SK-N-SH (cell line): Measurements from ENCODE around the gene EFCAB8. TPM values are rescaled to one million over a fixed set of nuclear protein-coding genes. Genes with fewer than 3 reads are reported as not detected.
"Not testable (repeated sequence)": the region's sequence is repeated elsewhere in the genome, so short reads cannot be mapped to it uniquely, and the experiment has no call there.

Experiments used
- CTCF ChIA-PET: fragments of 300-600, 350-600 bp; formaldehyde crosslinking; extraction: SDS; loops from one replicate; lab custom pipeline; 2021; lab: Yijun Ruan, JAX
- POLR2A ChIA-PET: fragments of 350-600 bp; sonication (Branson Sonifier 250); formaldehyde crosslinking; extraction: SDS; loops from one replicate; lab custom pipeline; 2020; ENCODE audit warnings: antibody characterized with exemption, inconsistent platforms; lab: Yijun Ruan, JAX
- DNase-seq: peaks from one replicate; pipeline ENCODE4 v3.0.0; 2012
- H2AFZ ChIP-seq: fragments of 200-600 bp; sonication (generic); 2 replicates; pipeline ENCODE4 v1.8.1; 2016; ENCODE audit warnings: antibody characterized with exemption, mild to moderate bottlenecking, low read depth
- H3F3A ChIP-seq: fragments of 200-600 bp; sonication (generic); replicated peaks from 2 replicates; pipeline ENCODE3; 2016; ENCODE audit warnings: antibody characterized with exemption, mild to moderate bottlenecking; ENCODE audit not compliant: insufficient read depth
- H3K27ac ChIP-seq, 2 experiments: fragments of 200-500 bp in 1 of 2; fragments of 200-600 bp in 1 of 2; sonication (Bioruptor generic) in 1 of 2; sonication (generic), shearing (Covaris generic) in 1 of 2; 2 replicates each; pipeline versions ENCODE4 v1.5.1 to v1.6.1; 2014 to 2016; ENCODE audit warnings: low read depth in 2 of 2, inconsistent platforms in 1 of 2, low read length in 1 of 2, mild to moderate bottlenecking in 1 of 2, mixed read lengths in 1 of 2
- H3K27me3 ChIP-seq: fragments of 200-600 bp; sonication (generic), shearing (Covaris generic); 2 replicates; pipeline ENCODE4 v1.6.1; 2016; ENCODE audit warnings: mixed run types; ENCODE audit not compliant: insufficient read depth
- H3K36me3 ChIP-seq, 2 experiments: fragments of 200-500 bp in 1 of 2; fragments of 200-600 bp in 1 of 2; sonication (Bioruptor generic) in 1 of 2; sonication (generic) in 1 of 2; replicated peaks in 1 of 2; 2 replicates each; pipeline versions ENCODE3 to v1.5.1; 2014 to 2016; ENCODE audit warnings: low read length in 1 of 2, mild to moderate bottlenecking in 1 of 2; ENCODE audit not compliant: insufficient read depth in 2 of 2, control insufficient read depth in 1 of 2
- H3K4me1 ChIP-seq, 2 experiments: fragments of 200-500 bp in 1 of 2; fragments of 200-600 bp in 1 of 2; sonication (Bioruptor generic) in 1 of 2; sonication (generic), shearing (Covaris generic) in 1 of 2; 2 replicates each; pipeline versions ENCODE4 v1.5.1 to v1.6.1; 2014 to 2016; ENCODE audit warnings: low read depth in 1 of 2, low read length in 1 of 2, mixed run types in 1 of 2; ENCODE audit not compliant: insufficient read depth in 2 of 2, control insufficient read depth in 1 of 2
- H3K4me2 ChIP-seq: fragments of 200-600 bp; sonication (generic), shearing (Covaris generic); 2 replicates; pipeline ENCODE4 v1.6.1; 2017; ENCODE audit warnings: mixed run types
- H3K4me3 ChIP-seq, 2 experiments: fragments of 200-500 bp in 1 of 2; fragments of 200-600 bp in 1 of 2; sonication (Bioruptor generic) in 1 of 2; sonication (generic), shearing (Covaris generic) in 1 of 2; 2 replicates each; pipeline versions ENCODE4 v1.5.1 to v1.8.1; 2014 to 2016; ENCODE audit warnings: low read depth in 2 of 2, inconsistent platforms in 1 of 2, low read length in 1 of 2, mild to moderate bottlenecking in 1 of 2, mixed read lengths in 1 of 2, moderate library complexity in 1 of 2
- H3K79me2 ChIP-seq: fragments of 200-600 bp; sonication (generic); 2 replicates; pipeline ENCODE4 v1.8.1; 2017; ENCODE audit warnings: mild to moderate bottlenecking; ENCODE audit not compliant: insufficient read depth
- H3K9ac ChIP-seq: fragments of 200-600 bp; sonication (generic); 2 replicates; pipeline ENCODE4 v1.6.1; 2017; ENCODE audit warnings: mixed run types
- H3K9me2 ChIP-seq: fragments of 200-600 bp; sonication (generic); 2 replicates; pipeline ENCODE4 v1.6.1; 2017; ENCODE audit warnings: mixed run types
- H3K9me3 ChIP-seq: fragments of 200-600 bp; sonication (generic); 2 replicates; pipeline ENCODE4 v1.6.1; 2017; ENCODE audit warnings: mixed run types, mild to moderate bottlenecking, moderate library complexity
- H4K20me1 ChIP-seq: fragments of 200-600 bp; sonication (generic); 2 replicates; pipeline ENCODE4 v1.6.1; 2017; ENCODE audit warnings: mild to moderate bottlenecking, mixed run types; ENCODE audit not compliant: insufficient read depth
- FOXM1 ChIP-seq: IDR thresholded peaks from 2 replicates; pipeline ENCODE4 v1.4.0; 2012; ENCODE audit warnings: low read depth, mild to moderate bottlenecking
- GATA2 ChIP-seq: sonication (generic); formaldehyde crosslinking; IDR thresholded peaks from 2 replicates; pipeline ENCODE4 v1.5.0; 2020; ENCODE audit warnings: mild to moderate bottlenecking, missing genetic modification reagents
- MEF2A ChIP-seq: IDR thresholded peaks from 2 replicates; pipeline ENCODE4 v1.4.0; 2012; ENCODE audit warnings: low read depth, borderline replicate concordance
- RCOR1 ChIP-seq: fragments of 150-350 bp; IDR thresholded peaks from 2 replicates; pipeline ENCODE4 v1.6.1; 2017; ENCODE audit warnings: antibody characterized with exemption, low read length
- SIN3A ChIP-seq: IDR thresholded peaks from 2 replicates; pipeline ENCODE4 v1.6.1; 2012; ENCODE audit warnings: low read depth, mild to moderate bottlenecking, low read length, moderate library complexity, borderline replicate concordance
- TEAD4 ChIP-seq: IDR thresholded peaks from 2 replicates; pipeline ENCODE4 v1.4.0; 2012; ENCODE audit warnings: mild to moderate bottlenecking, borderline replicate concordance; ENCODE audit not compliant: insufficient read depth
- WGBS: methylation state at CpG from one replicate; pipeline ENCODE4 v1.1.6; 2017; ENCODE audit warnings: low lambda C conversion rate; 5-methylcytosine and 5-hydroxymethylcytosine counted together
- polyA plus RNA-seq, 3 experiments: library from polyadenylated mRNA; depleted of rRNA; stranded (reverse); fragments of >200 nt; gene quantifications; 2 replicates each; pipeline ENCODE4 v1.2.3, GENCODE V29; 2012
- TF ChIP-seq, protein P1 (sequence below): fragments of 150-350 bp; IDR thresholded peaks from 2 replicates; pipeline ENCODE4 v1.6.1; 2016; ENCODE audit warnings: mild to moderate bottlenecking, low read depth, low read length
- TF ChIP-seq, protein P2 (sequence below): IDR thresholded peaks from 2 replicates; pipeline ENCODE4 v1.4.0; 2012; ENCODE audit warnings: low read depth, borderline replicate concordance

The EFCAB8 gene
- polyA plus RNA-seq, 1 of the 3 experiments (the other 2 are of a cell fraction) = not detected

DNA sequence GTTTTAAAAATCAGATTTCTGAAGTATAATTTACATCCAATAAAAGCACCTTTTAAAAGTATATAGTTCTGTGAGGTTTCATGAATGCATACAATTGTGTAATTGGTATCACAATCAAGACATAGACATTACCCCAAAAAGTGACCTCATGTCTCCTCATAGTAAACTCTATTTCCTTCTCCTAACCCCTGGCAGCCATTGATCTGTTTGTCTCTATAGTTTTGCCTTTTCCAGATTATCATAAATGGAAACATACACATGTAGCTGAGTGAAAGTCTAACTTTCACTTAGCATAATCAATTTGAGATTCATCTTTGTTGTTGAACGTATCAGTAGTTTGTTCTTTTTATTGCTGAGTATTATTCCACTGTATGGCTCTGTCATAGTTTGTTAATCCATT is 87.9 kb downstream of the EFCAB8 start:
- no peaks in the 10 kb centered on the region for H4K20me1 ChIP-seq
- CTCF ChIA-PET = interaction anchor here (0.9 to 4.8 kb wide), 12 partner anchors 8 to 158 kb away, joined by 3 to 33 read pairs (median 4); no protein-coding TSS in a partner anchor
- 3% methylated on average over 1 of the region's 1 CpG for WGBS

DNA sequence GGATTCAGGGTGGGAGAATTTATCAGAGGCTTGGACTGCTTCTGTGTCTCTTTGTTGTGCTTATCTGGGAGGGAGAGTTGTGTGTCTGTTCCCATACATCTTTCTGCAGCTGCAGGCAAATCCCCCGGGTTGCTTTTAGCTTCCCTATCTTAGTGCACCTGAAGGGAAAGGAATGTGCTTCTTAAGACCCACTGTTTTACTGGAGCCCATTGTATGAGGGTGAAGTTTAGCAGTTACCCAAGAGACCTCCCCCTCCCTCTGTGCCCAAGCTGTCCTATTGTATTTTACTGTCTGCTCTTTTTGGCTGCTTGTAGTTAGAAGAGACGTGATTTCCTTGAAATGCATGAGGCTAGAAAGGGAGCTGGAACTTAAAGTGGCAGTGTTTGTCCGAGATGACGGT is 91.8 kb downstream of the EFCAB8 start:
- H2AFZ ChIP-seq, H3K4me1 ChIP-seq, H3K4me2 ChIP-seq, H3K27ac ChIP-seq, H3K9ac ChIP-seq, H3K79me2 ChIP-seq, H3K36me3 ChIP-seq, H3K9me3 ChIP-seq, DNase-seq, H4K20me1 ChIP-seq, H3K9me2 ChIP-seq, H3K4me3 ChIP-seq, CTCF ChIA-PET, H3F3A ChIP-seq: not testable (repeated sequence)
- POLR2A ChIA-PET = interaction anchor here (0.5 kb wide), 1 partner anchor 130 kb away, joined by 3 read pairs; no protein-coding TSS in a partner anchor
- H3K27me3 ChIP-seq = peaks cover 17% of the 10 kb centered on the region; the same call in 1 of the 2 replicates
- 0% methylated on average over 4 of the region's 4 CpGs for WGBS

More for the DNA sequence above, 87.9 kb downstream of the EFCAB8 start:
- no peaks in the 10 kb centered on the region for H3K9me3 ChIP-seq
- no peaks in the 10 kb centered on the region for H3F3A ChIP-seq
- peaks cover 16% of the 10 kb centered on the region; the same call in 1 of the 2 replicates for H3K27me3 ChIP-seq
- no peaks in the 10 kb centered on the region for H3K9me2 ChIP-seq
- no peak overlapping the region for H3K4me2 ChIP-seq
- DNase-seq = no peak
- no peaks in the 10 kb centered on the region for H3K36me3 ChIP-seq
- no peaks in the 10 kb centered on the region for H3K79me2 ChIP-seq
- H3K4me1 ChIP-seq = no peaks in the 10 kb centered on the region
- POLR2A ChIA-PET = no interaction called here
- H3K27ac ChIP-seq = no peak overlapping the region
- H3K9ac ChIP-seq = no peak overlapping the region
- TF ChIP-seq, protein P1, sequence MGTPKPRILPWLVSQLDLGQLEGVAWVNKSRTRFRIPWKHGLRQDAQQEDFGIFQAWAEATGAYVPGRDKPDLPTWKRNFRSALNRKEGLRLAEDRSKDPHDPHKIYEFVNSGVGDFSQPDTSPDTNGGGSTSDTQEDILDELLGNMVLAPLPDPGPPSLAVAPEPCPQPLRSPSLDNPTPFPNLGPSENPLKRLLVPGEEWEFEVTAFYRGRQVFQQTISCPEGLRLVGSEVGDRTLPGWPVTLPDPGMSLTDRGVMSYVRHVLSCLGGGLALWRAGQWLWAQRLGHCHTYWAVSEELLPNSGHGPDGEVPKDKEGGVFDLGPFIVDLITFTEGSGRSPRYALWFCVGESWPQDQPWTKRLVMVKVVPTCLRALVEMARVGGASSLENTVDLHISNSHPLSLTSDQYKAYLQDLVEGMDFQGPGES = no peak
- TF ChIP-seq GATA2 (CRISPR knock-in tag) (no peak), RCOR1 (no peak), SIN3A (no peak), MEF2A (no peak), TEAD4 (no peak), FOXM1 (no peak)
- TF ChIP-seq, protein P2, sequence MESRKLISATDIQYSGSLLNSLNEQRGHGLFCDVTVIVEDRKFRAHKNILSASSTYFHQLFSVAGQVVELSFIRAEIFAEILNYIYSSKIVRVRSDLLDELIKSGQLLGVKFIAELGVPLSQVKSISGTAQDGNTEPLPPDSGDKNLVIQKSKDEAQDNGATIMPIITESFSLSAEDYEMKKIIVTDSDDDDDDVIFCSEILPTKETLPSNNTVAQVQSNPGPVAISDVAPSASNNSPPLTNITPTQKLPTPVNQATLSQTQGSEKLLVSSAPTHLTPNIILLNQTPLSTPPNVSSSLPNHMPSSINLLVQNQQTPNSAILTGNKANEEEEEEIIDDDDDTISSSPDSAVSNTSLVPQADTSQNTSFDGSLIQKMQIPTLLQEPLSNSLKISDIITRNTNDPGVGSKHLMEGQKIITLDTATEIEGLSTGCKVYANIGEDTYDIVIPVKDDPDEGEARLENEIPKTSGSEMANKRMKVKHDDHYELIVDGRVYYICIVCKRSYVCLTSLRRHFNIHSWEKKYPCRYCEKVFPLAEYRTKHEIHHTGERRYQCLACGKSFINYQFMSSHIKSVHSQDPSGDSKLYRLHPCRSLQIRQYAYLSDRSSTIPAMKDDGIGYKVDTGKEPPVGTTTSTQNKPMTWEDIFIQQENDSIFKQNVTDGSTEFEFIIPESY = no peak
- no peak overlapping the region for H3K4me3 ChIP-seq
- no peak overlapping the region for H2AFZ ChIP-seq
